Colon (tissue), 2 donors: ENCODE data around the gene IFIT1.
"Not testable (repeated sequence)": the region's sequence is repeated elsewhere in the genome, so short reads cannot be mapped to it uniquely, and the experiment has no call there.

Source experiments
- FAIRE-seq: peaks from 2 replicates; lab custom pipeline; 2012; peaks lifted over from hg19 to GRCh38; lab: Jason Lieb, UNC
- donor health status: control.
- donor health status: control.

IFIT1 gene

DNA sequence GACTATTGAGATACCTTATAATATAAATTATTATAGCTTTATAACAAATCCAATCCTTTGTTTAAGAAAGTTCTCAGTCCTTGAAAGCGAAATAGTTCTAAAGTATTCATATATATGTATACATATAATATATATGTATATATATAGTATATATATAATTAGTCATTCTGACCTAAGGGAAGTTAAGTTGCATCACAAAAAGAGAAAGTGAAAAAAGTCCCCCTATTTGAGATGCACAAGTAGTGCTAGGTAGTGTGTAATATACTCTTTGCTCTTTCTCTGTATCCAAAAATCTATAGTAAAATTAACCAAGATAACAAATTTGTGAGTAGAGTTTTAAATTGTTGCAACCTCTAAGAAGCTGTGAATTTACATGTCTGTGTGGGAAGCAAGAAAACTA, 27.9 kb upstream of the IFIT1 start:
- FAIRE-seq, result no peak

DNA sequence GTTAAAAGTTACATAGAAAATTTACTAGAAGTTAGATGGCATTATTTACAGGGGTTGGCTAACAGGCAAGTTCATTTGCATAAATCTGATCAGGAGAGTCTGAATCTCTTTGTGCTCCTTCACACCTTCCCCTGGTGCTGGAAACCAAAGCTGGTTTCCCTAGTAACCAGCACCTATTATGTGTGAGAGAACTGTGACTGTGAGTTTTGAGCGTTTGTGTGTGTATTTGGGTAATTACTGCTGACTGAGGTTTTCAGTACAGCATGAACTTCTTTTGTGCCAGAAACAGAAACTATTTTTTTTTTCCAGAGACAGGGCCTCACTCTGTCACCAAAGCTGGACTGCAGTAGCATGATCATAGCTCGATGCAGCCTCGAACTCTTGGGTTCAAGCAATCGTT, 24.9 kb upstream of the IFIT1 start:
- FAIRE-seq, result no peak

DNA sequence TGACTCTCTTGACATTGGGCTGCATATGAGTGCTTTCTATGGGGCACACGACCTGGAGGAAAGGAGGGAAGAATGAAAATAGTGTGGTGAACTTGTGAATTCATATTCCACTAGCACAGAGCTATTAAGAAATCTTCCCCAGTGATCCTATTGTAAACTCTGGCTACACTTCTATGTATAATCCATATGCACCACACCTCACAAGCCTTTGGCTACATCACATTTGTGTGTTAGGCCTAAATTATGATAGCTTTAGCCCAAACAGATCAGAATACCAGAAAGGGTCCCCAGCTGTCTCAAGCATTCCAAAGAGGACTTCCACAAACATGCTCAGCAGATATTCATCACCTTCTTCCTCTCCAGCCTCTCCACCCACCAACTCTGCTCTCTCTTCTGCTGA, 24.3 kb upstream of the IFIT1 start:
- FAIRE-seq, result no peak

DNA sequence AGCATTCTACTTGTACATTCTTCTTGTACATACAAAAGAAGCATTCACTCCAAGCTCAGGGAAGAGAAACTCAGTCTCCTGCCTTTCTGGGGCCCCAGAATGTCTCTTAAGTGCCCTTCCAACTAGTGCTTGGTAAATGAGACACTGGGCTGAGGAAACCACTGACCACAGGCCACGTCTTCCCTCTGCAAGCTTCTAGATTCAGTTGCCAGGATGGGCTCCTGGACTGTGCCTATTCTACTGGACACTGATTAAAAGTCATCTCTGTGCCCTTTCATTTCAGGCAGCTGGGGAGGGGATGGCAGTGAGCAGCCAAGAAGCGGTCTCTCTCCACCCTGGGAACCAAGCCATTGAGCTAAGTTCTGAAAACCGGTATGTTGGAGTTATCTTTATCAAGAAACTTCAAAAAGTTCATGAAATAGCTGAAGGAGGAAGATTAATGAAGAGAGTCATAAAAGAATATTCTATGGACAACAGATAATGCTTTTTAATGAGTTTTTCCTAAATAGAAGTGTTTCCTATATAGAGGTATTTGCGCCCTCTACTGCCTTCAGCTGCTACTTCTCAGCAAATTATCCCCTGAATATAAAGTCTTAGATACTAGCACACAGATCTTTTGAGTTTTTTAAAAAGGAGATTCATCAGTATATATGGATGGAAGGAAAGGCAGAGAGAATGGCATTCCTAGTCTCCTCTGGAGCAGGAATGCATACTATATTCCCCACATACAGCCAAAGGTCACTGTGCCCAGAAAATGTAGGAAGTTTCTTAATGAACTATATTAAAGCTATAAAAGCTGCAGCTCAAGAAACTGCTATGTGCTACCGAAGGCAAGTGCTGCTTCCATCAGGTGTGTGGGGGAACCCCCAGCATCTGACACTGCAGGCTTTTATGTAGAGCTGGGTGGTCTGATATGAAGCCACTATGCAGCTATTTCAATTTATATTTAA, 23.0 kb upstream of the IFIT1 start:
- FAIRE-seq, result no peak

DNA sequence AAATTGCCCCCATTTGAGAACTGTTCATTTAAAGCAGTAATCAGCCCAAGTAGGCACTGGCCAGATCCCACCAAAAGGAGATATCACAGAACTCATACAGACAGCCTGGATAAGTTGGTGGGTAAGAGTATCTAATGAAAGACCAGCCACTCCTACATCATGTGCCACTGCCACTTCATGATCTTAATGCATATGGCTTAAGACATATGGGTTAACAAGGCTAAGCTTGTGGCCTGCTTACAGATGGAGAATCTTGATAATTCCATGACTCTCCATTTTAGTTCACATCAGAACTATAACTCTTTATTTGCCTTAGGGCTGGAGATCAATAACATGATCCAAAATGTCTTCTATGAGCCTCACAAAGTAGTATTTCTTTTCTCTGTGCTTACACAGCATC, 21.3 kb upstream of the IFIT1 start:
- no peak for FAIRE-seq

DNA sequence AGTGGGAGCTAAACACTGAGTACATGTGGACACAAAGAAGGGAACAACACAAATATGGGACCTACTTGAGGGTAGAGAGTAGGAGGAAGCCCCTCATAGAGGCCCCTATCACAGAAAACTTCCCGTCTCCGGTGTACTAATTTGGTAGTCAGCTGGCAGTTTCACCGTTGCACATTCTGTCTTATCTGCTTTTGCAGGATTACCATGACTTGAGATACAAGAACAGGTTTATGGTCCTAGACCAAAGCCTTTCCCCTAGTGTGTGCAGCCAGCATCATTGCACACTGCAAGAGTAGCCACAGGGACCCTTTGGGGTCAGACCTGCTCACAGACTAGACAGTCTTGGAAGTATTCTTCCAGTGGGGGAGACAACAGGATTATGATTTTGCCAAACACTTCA, 20.4 kb upstream of the IFIT1 start:
- no peak for FAIRE-seq

DNA sequence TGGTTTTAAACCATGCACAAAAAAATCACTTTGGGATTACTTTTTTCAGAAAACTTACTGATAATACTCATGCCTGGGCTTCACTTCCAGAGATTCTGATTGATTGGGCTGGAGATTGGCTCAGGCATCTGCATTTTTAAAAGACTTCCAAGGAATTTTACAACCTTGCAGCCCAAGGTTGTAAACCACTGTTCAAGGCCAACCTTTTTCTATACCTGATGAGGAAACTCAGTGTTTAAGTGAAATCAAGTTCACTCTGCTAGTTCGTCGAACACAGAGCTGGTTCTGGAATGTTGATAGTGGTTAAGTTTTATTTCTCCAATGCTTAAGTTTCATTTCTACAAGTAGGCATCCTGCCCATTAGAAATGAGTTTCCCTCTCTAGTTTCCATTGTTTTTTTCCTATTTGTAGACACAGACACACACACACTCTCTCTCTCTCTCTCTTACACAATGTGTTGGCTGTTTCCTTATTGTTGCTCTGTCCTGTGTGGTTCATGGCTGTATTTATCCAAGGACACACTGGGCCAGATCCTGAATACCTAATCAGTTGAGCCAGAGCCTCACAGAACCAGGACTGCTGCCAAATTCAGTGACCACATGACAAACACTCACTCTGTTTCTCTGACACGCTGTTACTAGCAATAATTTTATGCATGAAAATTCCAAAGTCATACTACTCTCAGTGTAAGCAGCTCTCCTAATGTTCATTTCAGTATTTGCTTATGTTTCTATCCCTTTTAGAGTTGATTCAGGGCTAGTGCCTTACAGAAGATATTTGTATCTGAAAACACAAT, 18.3 kb upstream of the IFIT1 start:
- FAIRE-seq, result no peak

DNA sequence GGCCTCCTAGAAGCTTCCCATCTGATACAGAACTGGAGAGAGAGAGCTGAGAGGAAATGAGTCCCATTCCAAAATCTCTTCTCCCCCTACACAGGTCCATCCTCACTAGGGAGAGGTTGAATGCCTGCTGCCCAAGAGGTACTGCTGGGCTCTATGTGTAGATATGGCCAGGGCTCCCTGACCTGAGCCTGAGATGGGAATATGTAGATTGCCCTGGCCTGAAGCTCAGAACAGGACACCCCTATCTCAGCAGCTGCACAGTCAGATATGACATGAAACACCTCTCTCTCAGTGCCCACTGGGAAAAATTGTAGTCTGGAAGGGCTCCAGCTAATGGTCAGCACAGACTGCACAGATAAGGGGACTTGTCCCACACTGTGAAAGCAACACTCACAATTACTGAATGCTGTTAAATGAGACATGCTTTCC, 17.7 kb upstream of the IFIT1 start:
- no peak for FAIRE-seq

DNA sequence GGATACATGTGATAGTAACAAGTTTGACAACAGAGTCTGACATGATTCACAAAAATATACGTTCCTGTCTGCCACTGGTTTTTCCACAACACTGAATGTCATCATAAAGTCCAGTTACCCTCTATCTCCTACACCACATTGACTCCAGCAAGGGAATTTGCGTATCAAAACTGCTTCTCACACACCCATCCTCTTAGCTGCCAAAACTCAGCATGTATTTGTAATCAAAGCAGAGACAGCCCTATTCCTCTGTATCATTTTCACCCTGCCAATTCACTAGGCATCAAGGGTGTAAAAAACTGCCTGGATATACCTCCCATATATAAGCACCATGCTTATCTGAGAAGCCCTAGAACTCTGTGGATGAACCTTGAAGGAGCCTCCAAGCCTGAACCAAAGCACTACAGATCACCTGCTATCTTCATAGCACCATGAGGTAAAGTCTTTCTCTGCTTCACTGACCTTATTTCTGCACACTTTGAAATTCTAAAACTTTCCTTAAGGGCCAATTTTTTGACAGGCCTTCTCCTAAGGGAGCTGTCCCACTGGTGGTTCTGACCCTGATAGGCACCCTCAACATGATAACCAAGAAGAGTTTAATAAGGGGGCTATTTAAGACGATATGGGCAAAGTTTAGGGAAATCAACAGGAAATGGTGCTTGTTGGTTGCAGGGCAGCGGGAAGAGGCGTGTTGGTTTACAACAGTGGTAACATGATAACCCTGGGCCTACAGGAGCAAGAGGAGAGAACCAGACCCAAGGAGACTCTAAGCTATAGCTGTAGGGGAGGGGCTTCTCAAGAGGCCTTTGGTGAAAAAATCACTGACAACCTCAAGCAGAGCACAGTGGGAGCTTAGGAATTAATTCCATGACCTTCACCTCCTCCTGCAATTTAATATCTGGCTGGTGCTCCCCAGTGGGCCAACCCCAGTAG, 14.5 kb upstream of the IFIT1 start, which contains the start of gene IFIT1B:
Gene IFIT1B, plus strand, starts transcription at position 352 of the 933 bp plus-strand sequence. Its CDS starts 80 bp downstream, at position 432.
- FAIRE-seq, result no peak

DNA sequence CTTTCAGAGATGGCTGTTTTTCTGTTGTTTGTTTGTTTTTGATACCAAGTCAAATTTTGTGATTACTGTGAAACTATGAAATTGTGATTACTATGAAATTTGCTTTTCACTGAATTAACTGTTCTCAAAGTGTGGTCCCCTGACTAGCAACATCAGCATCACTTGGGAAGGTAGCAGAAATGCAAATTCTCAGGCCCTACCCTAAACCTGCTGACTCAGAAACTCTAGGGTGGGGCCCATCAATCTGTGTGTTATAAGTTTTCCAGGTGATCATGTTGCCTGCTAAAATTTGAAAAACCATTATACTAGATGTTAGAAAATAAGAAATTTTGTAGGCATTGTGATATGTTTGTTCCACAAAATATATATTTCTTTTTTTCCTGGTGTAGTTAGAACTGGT, 13.3 kb upstream of the IFIT1 start:
- no peak for FAIRE-seq

DNA sequence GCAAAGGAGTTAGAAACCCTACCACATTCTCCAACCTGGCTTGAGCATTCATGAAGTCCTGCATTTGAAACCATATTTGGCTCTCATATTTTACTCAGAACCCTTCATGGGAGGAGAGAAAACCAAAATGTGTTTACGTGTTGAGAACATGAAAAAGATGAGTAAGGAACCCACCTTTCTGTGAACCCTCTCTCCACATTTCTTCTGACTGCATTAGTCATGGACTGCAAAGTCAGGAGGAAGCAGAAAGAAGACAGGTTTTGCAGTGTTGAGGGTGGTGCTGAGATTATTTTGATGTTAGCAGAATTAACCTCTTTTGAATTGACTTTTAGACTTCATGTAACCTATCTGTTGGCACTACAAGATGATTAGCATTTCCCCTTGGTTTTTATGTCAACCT, 9.7 kb upstream of the IFIT1 start:
- no peak for FAIRE-seq

DNA sequence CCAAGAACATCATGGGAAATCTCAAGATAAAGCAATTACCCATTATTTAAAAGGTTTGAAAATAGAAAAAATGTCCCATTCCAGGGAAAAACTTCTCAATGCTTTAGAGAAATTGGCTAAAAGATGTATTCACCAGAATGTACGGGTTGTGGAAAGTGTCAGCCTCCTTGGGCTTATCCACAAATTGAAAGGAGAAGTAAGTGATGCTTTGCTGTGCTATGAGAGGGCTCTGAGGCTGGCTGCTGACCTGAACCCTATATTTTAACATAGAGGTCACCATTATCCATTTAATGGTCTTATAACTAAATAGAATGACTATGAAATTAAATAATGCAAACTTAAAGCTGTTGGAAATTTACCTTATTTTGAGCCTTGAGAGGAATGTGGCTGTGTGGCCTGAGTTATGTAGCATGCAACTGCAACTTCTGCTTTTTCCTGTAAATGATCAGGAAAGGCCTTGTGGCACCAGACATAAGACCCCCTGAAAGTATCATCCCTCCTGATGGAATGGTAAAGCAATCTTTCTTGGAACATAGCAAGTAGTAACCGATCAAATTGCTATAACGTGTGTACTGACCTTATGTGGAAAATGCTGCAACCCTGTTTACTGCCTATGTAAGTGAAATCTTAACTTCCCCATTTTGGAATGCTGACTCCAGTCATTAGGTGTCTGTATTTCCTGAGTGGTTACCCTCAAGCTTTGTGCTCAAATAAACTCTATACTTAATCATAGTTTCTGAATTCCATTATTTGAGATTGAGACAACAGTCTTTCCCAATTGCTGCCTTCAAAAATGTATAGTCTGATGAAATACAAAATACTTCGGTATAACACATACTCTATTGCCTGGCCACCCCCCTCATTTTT, 7.7 kb upstream of the IFIT1 start:
- no peak for FAIRE-seq

DNA sequence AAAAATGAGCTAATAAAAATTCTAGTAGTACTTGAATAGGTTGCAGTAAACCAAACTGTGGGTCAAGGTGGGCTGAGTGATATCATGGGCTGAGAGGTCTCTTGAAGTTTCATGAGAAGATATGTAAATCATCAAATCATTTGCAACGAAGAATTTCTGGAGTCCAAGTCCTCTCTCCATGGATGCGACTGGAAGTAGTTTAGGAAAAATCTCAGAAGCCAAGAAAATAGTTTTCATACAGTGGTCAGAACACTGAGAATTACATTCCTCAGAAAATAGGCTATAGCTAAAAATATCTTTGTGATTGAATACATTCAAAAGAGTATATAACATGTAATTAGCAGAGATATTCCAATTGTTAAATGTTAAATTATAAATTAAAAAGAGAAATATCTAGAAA, 3.6 kb upstream of the IFIT1 start:
- no peak for FAIRE-seq

DNA sequence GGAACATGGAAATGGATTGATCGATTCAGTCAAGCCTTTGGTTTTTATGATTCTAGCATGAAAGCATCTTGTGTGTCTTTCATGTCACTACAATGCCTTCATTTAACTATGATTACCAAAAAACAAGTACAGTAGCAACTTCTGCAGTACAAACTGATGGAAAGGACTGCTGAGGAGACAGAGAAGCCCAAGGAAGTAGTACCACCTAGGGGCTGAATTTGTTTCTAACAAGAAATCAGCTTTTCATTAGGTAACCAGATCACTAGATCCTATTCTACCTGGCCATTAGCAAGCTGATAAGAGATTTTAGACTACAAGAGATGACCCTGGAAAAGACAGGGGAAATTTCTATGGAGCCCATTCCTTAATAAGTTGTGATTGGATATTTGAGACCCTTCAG, 3.2 kb upstream of the IFIT1 start:
- FAIRE-seq, result no peak

DNA sequence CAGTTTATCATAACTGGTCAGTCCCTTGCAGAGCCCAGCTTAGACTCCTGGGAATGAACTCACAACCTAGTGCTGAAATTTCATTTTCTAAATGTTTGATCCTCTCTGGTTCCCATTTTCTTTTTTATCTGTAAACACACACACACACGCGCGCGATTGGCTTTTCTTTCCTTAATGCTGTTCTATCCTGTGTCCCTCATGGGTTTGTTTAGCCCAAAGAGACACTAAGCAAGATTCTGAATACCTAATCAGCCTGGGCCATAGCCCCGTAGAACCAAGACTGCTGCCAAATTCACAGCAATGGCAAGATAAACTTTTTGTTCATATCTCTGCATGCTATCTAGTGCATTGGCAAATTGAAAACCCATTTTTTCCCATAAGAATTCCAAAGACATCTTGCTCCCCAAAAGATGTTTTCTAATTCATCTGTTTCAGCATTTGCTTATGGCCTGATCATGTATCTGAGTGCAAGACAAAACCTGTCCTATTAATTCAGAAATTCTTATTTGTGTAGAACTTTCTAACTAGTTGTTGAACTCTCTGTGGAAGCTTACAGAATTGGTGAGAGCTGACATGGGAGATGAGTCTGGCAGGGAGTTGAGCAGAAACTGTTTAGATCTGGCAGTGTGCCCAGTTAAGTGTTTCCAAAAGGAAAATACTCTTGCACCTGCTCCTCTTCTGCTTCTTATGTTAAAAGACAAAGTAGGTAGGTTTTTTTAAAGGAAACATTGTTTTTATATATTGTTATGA, 1.8 kb upstream of the IFIT1 start:
- no peak for FAIRE-seq

DNA sequence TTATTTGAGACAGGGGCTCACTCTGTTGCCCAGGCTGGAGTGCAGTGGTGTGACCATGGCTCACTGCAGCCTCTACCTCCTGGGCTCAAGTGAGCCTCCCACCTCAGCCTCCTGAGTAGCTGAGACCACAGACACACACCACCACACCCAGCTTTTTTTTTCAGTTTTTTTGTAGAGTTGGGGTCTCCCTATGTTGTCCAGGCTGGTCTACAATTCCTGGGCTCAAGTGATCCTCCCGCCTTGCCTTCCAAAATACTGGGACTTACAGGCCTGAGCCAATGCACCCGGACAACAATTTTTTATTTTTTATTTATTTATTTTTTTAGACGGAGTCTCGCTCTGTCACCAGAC, 1.2 kb upstream of the IFIT1 start:
- FAIRE-seq, result not testable (repeated sequence)

DNA sequence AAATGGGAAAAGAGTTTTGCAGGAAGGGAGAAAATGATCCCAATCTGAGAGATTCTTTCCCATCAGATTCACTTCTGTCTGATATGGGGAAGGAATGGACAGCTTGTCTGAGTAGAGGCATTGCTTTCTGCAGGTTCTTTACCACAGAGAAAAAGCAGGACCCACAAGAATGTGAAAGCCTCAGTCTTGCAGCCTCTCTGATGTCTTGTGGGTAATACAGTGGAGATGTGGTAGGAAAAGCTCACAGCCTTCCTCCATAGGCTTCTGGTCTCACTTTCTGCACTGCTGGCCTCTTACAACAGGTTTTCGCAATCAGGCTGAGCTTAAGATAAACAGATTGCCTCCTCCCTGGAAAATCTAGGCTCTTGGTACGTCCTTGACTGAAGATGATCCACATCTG, 551 bp downstream of the IFIT1 start:
- no peak for FAIRE-seq

DNA sequence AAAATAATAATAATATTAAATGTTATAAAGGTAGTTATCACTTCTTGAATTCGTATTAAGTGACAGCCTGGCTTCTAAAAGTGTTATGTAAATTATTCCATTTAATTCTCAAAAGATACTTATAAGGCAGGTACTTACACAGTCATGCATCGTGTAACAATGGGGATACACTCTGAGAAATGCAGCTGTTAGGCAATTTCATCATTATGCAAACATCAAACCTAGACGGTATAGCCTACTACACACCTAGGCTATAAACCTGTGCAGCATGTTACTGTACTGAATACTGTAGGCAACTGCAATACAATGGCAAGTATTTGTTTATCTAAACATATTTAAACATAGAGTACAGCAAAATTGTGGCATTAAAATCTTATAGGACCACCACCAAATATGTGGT, 1.5 kb downstream of the IFIT1 start:
- FAIRE-seq, result no peak

DNA sequence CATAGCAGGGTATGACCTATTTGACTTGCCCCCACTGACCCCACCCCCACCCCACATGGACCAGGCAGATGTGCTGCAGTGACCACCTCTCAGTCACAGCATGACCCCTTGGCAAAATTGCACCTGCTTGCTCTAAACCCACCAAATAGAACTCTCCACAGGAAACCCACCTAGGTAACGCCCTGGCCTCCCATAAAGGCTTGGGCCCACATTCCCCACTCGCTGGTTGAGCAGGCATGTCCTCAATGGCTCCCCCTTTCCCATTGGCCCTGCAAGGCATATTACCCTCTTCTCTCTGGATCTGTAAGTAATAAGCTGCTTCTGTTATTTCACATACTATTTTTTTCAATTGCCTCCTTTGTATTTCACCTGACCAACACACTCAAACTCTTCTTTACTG, 2.7 kb downstream of the IFIT1 start:
- no peak for FAIRE-seq

DNA sequence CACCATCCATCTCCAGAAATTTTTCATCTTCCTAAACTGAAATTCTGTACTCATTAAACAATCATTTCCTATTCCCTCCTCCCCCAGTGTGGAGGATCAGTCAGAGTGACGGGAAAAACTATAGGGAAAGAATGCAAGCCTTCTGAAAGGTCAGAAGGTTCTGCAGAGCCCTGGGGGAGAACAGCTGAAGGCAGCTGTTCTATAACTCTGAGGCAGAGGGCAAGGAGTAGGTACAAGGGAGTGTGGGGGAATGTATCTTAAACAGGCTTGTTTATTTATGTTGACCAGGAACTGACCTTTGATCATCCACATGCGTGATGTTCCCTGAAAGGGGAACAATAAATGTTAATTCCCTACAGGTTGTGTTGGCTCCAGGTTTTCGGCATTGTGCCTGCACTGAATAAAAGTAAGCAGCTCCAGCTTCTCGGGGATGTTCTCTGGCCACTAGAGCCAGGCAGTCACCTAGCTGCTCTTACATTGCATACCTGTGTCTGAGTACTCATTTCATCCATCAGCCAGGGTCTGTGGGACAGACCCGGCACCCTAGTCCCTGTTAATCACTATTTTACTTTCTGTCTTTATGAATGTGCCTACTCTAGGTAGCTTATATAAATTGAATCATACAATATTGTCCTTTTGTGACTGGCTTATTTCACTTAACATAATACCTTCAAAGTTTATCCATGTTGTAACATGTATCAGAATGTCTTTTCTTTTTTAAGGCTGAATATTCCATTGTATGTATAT, 5.8 kb downstream of the IFIT1 start:
- no peak for FAIRE-seq
